ENCODE measurements around the gene UPK3B. TPM values are rescaled to one million over a fixed set of nuclear protein-coding genes. Genes with fewer than 3 reads are reported as not detected.
A peak's percentile ranks its signal among the peaks of the same experiment; 100 is the strongest.

The UPK3B gene
- total and polyA plus RNA-seq, 2 of the 13 experiments (the other 11 are each of a cell fraction or from before 2014, with no cell fraction given): not detected

GRCh38 chr7:76512941-76513816 lies 2.8 kb downstream of the UPK3B start (continued):
- TF ChIP-seq ZBTB10 (CRISPR knock-in tag; IDR thresholded peaks at IDR 0.05; ENCODE audit: borderline replicate concordance) (no peak), ZNF547 (CRISPR knock-in tag; IDR thresholded peaks at IDR 0.05) (no peak), HOMEZ (CRISPR knock-in tag; IDR thresholded peaks at IDR 0.05; ENCODE audit: low read depth) (no peak), PCBP2 (optimal IDR thresholded peaks at IDR 0.05; ENCODE audit: low read depth, low read length, poor library complexity, severe bottlenecking) (no peak), ZNF136 (CRISPR knock-in tag; IDR thresholded peaks at IDR 0.05; ENCODE audit: low read depth) (no peak; the same call in 1 of the 2 replicates), PCBP1 (IDR thresholded peaks at IDR 0.05; ENCODE audit: borderline replicate concordance, low read depth, low read length) (no peak), EP300 (IDR thresholded peaks at IDR 0.05; ENCODE audit: low read depth in 2 of 2, low read length in 2 of 2) (no peak), EP300 (CRISPR knock-in tag; IDR thresholded peaks at IDR 0.05; ENCODE audit: borderline replicate concordance) (no peak), DRAP1 (CRISPR knock-in tag; IDR thresholded peaks at IDR 0.05) (no peak), CHCHD3 (CRISPR knock-in tag; IDR thresholded peaks at IDR 0.05) (no peak), ZBED4 (CRISPR knock-in tag; IDR thresholded peaks at IDR 0.05; ENCODE audit: borderline replicate concordance) (no peak), ZFY (CRISPR knock-in tag; IDR thresholded peaks at IDR 0.05) (no peak), ZNF556 (CRISPR knock-in tag; IDR thresholded peaks at IDR 0.05; ENCODE audit: borderline replicate concordance) (0 out of 2 replicates have a peak, but pooled peaks have one; percentile 37), ZNF850 (CRISPR knock-in tag; conservative IDR thresholded peaks at IDR 0.05) (no peak), ZNF530 (CRISPR knock-in tag; IDR thresholded peaks at IDR 0.05; ENCODE audit: low read depth) (no peak), ZMYM4 (CRISPR knock-in tag; IDR thresholded peaks at IDR 0.05) (no peak), THAP11 (CRISPR knock-in tag; IDR thresholded peaks at IDR 0.05) (no peak), GATAD2A (CRISPR knock-in tag; IDR thresholded peaks at IDR 0.05) (peak; percentile 43; the same call in 1 of the 2 replicates), ZNF441 (CRISPR knock-in tag; IDR thresholded peaks at IDR 0.05; ENCODE audit: borderline replicate concordance) (no peak), JUNB (CRISPR knock-in tag; IDR thresholded peaks at IDR 0.05; ENCODE audit: borderline replicate concordance) (no peak), ZNF124 (CRISPR knock-in tag; IDR thresholded peaks at IDR 0.05) (no peak), ARNTL (CRISPR knock-in tag; IDR thresholded peaks at IDR 0.05) (no peak)

Measured in HepG2 (cell line).